Muscle of leg (tissue), 11 donors: ENCODE data around the gene PTPN22. TPM values are rescaled to one million over a fixed set of nuclear protein-coding genes. Genes with fewer than 3 reads are reported as not detected.

Experiments used
- DNase-seq: peaks from one replicate; pipeline ENCODE4 v3.0.0; 2013
- H3K27ac ChIP-seq: one replicate; pipeline ENCODE4 v1.5.1; 2013; ENCODE audit warnings: mild to moderate bottlenecking, low read length, control low read depth
- H3K27me3 ChIP-seq: one replicate; pipeline ENCODE4 v1.6.1; 2013; ENCODE audit warnings: low read length; ENCODE audit not compliant: control insufficient read depth, insufficient read depth
- H3K36me3 ChIP-seq: one replicate; pipeline ENCODE4 v1.6.1; 2013; ENCODE audit warnings: low read length; ENCODE audit not compliant: control insufficient read depth, insufficient read depth
- H3K4me1 ChIP-seq: one replicate; pipeline ENCODE4 v1.6.1; 2013; ENCODE audit warnings: low read length; ENCODE audit not compliant: control insufficient read depth, insufficient read depth
- H3K4me3 ChIP-seq: one replicate; pipeline ENCODE4 v1.5.1; 2013; ENCODE audit warnings: low read length, control low read depth
- H3K9me3 ChIP-seq: replicated peaks from 2 replicates; pipeline ENCODE4 v1.6.1; 2013; ENCODE audit warnings: low read depth, low read length; ENCODE audit not compliant: control insufficient read depth
- WGBS: methylation state at CpG from one replicate; pipeline ENCODE4 v1.1.5; 2013; ENCODE audit warnings: missing lambda C conversion rate; ENCODE audit not compliant: insufficient coverage; 5-methylcytosine and 5-hydroxymethylcytosine counted together
- polyA plus RNA-seq, 8 donors: library from polyadenylated mRNA; unstranded; fragments of 120-200 nt; gene quantifications; one replicate each; pipeline versions ENCODE4 v1.2.1 to v1.2.3, GENCODE V29; 2013; ENCODE audit warnings: inconsistent platforms in 1 of 8, low replicate concordance in 1 of 8; ENCODE audit not compliant: insufficient read length in 8 of 8, insufficient read depth in 1 of 8
- total RNA-seq: library from RNA; stranded (reverse); fragments of 120-200 nt; gene quantifications from one replicate; pipeline ENCODE4 v1.2.4, GENCODE V29; 2013

PTPN22 gene
- total and polyA plus RNA-seq, 9 donors = 0.20 to 0.65 (median 0.37) TPM

GRCh38 chr1:113868387-113869083, 3.0 kb downstream of the PTPN22 start:
- H3K4me1 ChIP-seq = no peaks in the 10 kb centered on the region

GRCh38 chr1:113861641-113862040, 9.9 kb downstream of the PTPN22 start:
- Histone ChIP-seq H3K4me1 (no peaks in the 10 kb centered on the region), H3K4me3 (no peak overlapping the region), H3K27ac (no peak overlapping the region), H3K27me3 (no peaks in the 10 kb centered on the region), H3K36me3 (no peaks in the 10 kb centered on the region), H3K9me3 (no peaks in the 10 kb centered on the region)
- no peak for DNase-seq
- no CpG with 5 or more reads among the region's 5 CpGs for WGBS

More at GRCh38 chr1:113868387-113869083, 3.0 kb downstream of the PTPN22 start:
- no peaks in the 10 kb centered on the region for H3K36me3 ChIP-seq
- no peak overlapping the region for H3K27ac ChIP-seq
- H3K27me3 ChIP-seq = no peaks in the 10 kb centered on the region
- H3K9me3 ChIP-seq = no peaks in the 10 kb centered on the region
- H3K4me3 ChIP-seq = no peak overlapping the region
- DNase-seq = no peak
- WGBS = 43% methylated on average over 1 of the region's 4 CpGs

- Histone ChIP-seq H3K9me3 (no peaks in the 10 kb centered on the region), H3K27ac (no peak overlapping the region), H3K27me3 (no peaks in the 10 kb centered on the region), H3K4me1 (no peaks in the 10 kb centered on the region), H3K36me3 (no peaks in the 10 kb centered on the region), H3K4me3 (no peak overlapping the region)
- DNase-seq = no peak
- WGBS = 100% methylated on average over 1 of the region's 3 CpGs
These were observed 10.6 kb downstream of the PTPN22 start for GRCh38 chr1:113860891-113861290.

GRCh38 chr1:113859478-113860175, 11.9 kb downstream of the PTPN22 start:
- H3K27me3 ChIP-seq = no peaks in the 10 kb centered on the region
- DNase-seq = peak; percentile 31
- no peaks in the 10 kb centered on the region for H3K4me1 ChIP-seq
- no peaks in the 10 kb centered on the region for H3K36me3 ChIP-seq
- H3K4me3 ChIP-seq = no peak overlapping the region
- WGBS = no CpG with 5 or more reads among the region's 3 CpGs
- no peak overlapping the region for H3K27ac ChIP-seq
- H3K9me3 ChIP-seq = no peaks in the 10 kb centered on the region

DNA sequence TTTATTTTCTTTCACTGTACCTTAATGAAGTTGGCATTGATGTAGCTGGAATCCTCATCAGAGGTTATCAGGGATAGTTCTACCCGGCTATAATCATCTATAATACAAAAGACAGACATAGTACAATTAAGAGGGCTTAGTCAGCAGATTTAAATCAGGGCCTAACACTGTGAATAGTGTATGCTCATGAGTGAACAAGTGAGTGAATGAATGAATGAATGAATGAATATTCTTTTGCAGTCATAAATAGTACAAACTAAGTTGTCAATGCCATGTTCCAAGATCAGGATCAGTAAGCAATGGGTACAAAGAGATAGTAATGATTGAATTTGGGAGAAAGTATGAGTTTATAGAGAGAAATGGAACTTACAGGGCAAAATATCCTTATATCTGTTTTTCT, 12.5 kb downstream of the PTPN22 start:
- H3K27ac ChIP-seq = no peak overlapping the region

DNA sequence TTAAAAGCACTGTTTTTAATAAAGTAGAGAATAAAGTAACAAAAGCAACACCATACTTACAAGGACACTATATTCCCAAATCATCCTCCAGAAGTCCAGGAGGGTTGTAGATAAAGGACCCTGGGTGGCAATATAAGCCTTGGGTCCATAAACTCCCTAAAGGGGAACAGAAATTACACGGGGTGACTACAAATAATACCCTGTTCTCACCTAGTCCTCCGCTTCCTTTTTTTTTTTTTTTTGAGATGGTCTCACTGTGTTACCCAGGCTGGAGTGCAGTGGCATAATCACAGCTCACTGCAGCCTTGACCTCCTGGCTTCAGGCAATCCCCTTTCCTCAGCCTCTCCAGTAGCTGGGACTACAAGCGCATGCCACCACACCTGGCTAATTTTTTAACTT, 13.1 kb downstream of the PTPN22 start:
- no peak overlapping the region for H3K27ac ChIP-seq
- H3K9me3 ChIP-seq = no peaks in the 10 kb centered on the region
- 83% methylated on average over 2 of the region's 3 CpGs for WGBS
- H3K27me3 ChIP-seq = no peaks in the 10 kb centered on the region
- H3K36me3 ChIP-seq = no peaks in the 10 kb centered on the region
- DNase-seq = no peak
- no peak overlapping the region for H3K4me3 ChIP-seq
- no peaks in the 10 kb centered on the region for H3K4me1 ChIP-seq

More for the DNA sequence above, 12.5 kb downstream of the PTPN22 start:
- no peaks in the 10 kb centered on the region for H3K4me1 ChIP-seq
- no peak for DNase-seq
- H3K27me3 ChIP-seq = no peaks in the 10 kb centered on the region
- no peaks in the 10 kb centered on the region for H3K9me3 ChIP-seq
- no CpG with 5 or more reads among the region's 1 CpG for WGBS
- no peak overlapping the region for H3K4me3 ChIP-seq
- H3K36me3 ChIP-seq = no peaks in the 10 kb centered on the region

DNA sequence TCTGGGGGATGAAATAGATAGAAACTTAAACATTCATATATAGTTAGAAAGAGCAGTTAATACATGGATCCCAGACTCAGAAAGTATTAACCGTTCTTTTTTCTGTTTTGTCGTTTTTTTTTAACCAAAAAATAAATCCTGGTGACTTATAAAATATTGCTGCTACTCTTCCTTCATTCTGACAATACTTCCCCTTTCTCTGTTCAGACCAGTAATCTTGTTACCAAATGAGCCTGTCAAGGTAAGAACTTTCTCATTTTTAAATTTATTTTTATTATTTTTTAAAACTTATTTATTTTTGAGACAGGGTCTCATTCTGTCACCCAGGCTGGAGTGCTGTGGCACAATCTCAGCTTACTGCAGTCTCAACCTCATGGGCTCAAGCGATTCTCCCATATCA, 13.7 kb downstream of the PTPN22 start:
- DNase-seq = no peak
- Histone ChIP-seq H3K27me3 (no peaks in the 10 kb centered on the region), H3K9me3 (no peaks in the 10 kb centered on the region), H3K27ac (no peak overlapping the region), H3K4me3 (no peak overlapping the region), H3K4me1 (no peaks in the 10 kb centered on the region), H3K36me3 (no peaks in the 10 kb centered on the region)
- no CpG with 5 or more reads among the region's 3 CpGs for WGBS

- 57% methylated on average over 1 of the region's 2 CpGs for WGBS
- Histone ChIP-seq H3K9me3 (no peaks in the 10 kb centered on the region), H3K27ac (no peak overlapping the region), H3K27me3 (no peaks in the 10 kb centered on the region), H3K36me3 (no peaks in the 10 kb centered on the region), H3K4me3 (no peak overlapping the region), H3K4me1 (no peaks in the 10 kb centered on the region)
- peak; percentile 55 for DNase-seq
These were observed 15.1 kb downstream of the PTPN22 start for GRCh38 chr1:113856401-113856790.

- H3K4me1 ChIP-seq = no peaks in the 10 kb centered on the region
These were observed 15.7 kb downstream of the PTPN22 start for GRCh38 chr1:113855630-113856400.

GRCh38 chr1:113854234-113854633, 17.3 kb downstream of the PTPN22 start:
- DNase-seq = no peak
- Histone ChIP-seq H3K4me1 (no peaks in the 10 kb centered on the region), H3K4me3 (no peak overlapping the region), H3K36me3 (no peaks in the 10 kb centered on the region), H3K9me3 (no peaks in the 10 kb centered on the region), H3K27ac (no peak overlapping the region), H3K27me3 (no peaks in the 10 kb centered on the region)
- WGBS = no CpG with 5 or more reads among the region's 1 CpG

More at GRCh38 chr1:113855630-113856400, 15.7 kb downstream of the PTPN22 start:
- H3K27ac ChIP-seq = no peak overlapping the region
- H3K36me3 ChIP-seq = no peaks in the 10 kb centered on the region
- no peak for DNase-seq
- no peaks in the 10 kb centered on the region for H3K27me3 ChIP-seq
- no peak overlapping the region for H3K4me3 ChIP-seq
- no peaks in the 10 kb centered on the region for H3K9me3 ChIP-seq
- no CpG with 5 or more reads among the region's 4 CpGs for WGBS
